Activated CD4-positive, CD25-positive, alpha-beta regulatory T cell treated with anti-CD3 and anti-CD28 coated beads, Interleukin-2, amount 50 U/mL, for 72 hours (primary cell): ENCODE measurements around the gene CTNNBL1.

Experiments used
- DNase-seq: peaks from one replicate; pipeline ENCODE4 v3.0.0; 2021

CTNNBL1 gene

DNA sequence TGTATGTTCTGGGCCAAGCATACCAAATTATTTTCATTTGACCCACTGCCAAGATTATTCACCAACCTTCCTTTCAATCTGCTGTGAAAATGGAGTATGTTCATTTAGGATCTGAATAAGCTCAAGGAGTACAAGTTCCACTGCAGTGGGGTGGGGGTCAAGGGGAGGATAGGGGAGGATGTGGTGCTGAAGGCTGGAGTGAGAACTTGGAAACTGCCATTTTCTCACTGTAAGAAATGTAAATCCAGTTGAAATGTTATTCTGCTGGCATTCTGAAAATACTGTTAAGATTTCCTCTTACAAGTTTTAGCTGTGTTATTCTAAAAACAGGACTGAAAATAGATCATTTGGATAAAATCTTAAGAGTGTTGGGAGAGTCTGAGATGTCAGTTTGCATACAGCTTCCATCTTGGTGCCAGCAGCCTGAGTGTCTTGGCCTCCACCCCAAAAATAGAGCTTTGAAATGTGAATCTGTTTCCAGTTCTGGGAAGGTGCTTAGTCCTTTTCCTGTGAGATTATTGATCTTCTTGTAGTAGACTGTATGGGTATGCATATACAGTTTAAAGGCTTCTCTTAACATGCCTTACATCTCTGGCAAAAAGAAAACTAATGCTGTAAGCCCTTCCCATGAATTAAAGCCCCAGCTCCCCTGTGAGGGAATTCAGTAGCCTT, 84.3 kb downstream of the CTNNBL1 start:
- no peak for DNase-seq

GRCh38 chr20:37781626-37782025, 87.8 kb downstream of the CTNNBL1 start:
- no peak for DNase-seq

- DNase-seq, result no peak
These were observed 92.2 kb downstream of the CTNNBL1 start for GRCh38 chr20:37786043-37786442.

DNA sequence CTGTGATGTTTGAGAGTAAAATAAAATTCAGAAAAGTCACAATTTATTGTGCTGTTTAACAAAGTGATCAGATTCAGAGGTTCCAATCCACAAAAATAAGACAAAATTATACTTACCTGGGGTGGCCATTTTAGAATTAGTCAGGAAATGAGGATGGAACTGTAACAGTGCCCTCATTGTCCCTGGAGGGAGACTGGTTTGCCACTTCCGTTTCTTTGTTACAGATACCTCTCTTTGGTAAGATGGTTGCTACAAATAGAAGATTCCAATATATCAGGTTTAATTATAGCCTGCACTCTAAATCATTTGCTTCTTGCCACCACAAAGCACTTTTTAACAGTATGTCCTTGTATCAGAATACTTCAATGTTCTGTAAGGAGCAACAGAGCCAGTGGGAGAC, 95.6 kb downstream of the CTNNBL1 start:
- DNase-seq, result no peak

GRCh38 chr20:37790900-37791299, 97.1 kb downstream of the CTNNBL1 start:
- no peak for DNase-seq

GRCh38 chr20:37796121-37796520, 102.3 kb downstream of the CTNNBL1 start:
- DNase-seq, result no peak

GRCh38 chr20:37796733-37797132, 102.9 kb downstream of the CTNNBL1 start:
- no peak for DNase-seq

DNA sequence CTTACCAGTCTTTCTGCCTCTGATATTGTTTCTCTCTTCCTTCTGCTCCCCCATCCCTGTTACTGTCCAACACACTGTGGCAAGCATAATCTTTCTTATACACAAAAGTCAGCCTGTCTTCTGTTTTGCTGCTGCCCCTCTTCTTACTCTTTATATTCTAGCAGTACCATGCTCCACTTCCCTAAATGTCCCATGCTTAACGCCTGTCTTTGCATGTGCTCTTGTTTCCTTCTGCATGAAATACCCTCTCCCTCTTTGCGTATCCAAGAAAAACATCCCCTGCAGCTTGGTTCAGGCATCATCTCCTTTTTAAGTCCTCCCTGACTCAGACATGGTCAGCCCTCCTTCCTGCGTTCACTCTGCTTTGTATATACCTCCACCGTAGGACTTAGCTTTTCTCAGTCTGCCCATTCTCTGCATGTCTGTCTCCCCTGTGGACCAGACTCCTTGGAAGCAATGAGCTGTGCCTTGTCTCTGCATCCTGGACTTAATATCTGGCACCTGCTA, 103.9 kb downstream of the CTNNBL1 start:
- DNase-seq, result no peak

DNA sequence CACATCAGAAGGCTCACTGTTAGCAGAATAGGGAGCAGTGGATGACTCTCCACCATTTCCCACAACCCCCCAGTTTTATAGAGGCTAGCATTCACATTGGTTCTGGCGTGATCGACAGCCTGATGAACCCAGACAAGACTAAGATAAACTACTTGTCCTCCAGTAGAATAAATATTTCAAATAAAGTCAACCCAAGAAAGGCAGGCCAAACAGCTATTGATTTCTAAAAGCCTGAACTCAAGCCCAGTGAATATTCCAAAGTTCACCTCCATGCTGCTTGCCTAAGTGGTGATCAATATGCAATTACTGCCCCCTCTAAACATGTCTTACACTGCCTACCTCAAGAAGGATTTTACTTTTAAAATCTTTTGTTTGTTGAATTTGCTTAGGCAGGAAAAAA, 104.5 kb downstream of the CTNNBL1 start:
- no peak for DNase-seq

DNA sequence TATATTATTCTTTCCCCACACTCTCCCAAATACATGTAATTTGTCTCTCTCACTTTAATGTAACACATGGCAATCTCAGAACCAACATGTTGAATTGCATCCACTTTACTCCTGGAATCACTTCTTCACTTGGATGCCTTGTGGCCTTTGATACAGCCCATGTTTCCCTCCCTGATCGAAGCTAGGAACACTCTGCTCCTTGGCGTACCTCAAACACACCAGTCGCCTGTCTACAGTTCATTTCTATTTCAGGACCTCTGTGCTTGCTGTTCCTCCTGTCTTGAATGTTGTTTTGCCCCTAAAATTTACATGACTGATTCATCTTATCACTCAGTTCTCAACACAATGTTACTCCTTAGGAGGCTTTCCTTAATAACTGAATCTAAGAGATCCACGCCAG, 106.8 kb downstream of the CTNNBL1 start:
- DNase-seq, result no peak

- DNase-seq, result no peak
These were observed 108.1 kb downstream of the CTNNBL1 start for GRCh38 chr20:37801921-37802320.

DNA sequence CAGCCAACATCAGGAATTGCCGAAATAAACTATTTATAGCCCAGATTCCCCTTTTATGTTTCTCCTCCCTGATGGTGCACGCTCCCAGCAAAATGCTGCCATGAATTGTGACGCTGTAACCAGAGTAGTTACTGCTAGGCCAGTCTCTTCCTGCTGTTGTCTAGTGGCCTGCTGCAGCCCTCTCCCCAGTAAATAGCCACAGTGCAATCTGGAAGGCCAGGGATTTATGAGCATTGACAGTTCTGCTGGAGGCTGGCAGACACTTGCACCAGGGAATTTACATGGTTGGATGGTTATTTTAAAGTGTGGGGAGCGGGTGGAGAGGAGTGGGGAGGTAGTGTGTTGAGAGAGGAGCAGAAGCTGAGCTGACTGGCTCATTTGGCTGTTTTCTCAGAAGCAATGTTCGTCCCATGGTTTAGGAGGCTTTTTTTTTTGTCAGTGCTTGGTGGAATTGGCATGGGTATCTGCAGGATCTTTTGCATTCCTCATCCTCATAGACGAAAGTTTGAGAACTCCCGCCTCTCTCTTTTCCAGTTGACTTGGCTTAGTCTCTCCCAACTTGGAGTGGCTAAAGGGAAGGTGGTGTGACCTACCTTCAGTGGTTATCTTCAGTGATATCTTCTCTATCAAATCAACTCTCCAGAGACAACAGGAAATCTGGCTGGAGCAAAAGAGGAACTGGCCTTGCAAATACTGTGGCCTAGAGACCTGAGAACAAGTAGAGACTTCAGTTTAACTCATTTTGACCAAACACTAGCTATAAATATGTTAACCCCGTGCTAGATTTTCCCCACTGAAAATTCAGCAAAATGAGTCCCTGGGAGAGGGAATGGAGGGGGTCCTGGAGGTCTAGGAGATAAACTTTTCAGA, 109.8 kb downstream of the CTNNBL1 start:
- DNase-seq, result no peak

- no peak for DNase-seq
These were observed 111.0 kb downstream of the CTNNBL1 start for GRCh38 chr20:37804584-37805566.

GRCh38 chr20:37807471-37808232, 113.8 kb downstream of the CTNNBL1 start:
- no peak for DNase-seq

DNA sequence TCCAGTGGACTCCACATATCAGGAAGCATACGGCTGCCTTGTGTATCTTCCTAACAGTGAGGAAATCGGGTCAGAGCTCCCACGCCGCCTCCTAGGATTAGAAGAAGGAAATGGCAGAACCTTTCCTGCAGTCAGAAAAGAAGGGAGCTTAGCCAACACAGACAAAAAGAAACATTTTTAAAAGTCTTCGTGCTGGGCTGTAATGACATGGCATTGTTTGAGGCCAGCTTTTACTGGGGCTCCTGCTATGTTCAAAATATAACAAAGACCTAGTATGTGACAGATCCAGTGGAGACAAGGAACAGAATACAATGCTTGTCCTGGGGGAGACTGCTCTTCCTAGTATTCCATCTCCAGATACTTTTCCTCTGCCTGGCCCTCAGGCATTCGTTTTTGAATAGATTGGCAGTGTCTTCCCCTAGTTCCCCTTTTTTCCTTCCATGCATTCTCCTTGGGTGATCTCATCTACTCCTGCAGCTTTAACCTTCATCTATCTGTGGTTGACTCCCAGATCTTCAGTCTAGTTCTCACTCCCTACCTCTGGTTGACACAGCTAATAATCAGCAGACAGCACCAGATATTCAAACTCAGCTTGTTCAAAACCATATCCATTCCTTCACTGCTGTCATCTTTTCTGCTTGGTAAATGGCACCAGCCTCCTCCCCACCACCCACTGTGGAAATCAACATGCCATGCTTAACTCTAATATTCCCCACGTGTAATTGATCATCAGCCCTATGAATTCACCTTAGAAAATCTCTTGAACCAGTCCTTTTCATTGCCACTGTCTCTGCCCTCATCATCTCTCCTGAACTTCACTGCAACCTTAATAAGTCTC, 114.6 kb downstream of the CTNNBL1 start:
- DNase-seq, result no peak

- no peak for DNase-seq
These were observed 116.2 kb downstream of the CTNNBL1 start for GRCh38 chr20:37810027-37810426.

DNA sequence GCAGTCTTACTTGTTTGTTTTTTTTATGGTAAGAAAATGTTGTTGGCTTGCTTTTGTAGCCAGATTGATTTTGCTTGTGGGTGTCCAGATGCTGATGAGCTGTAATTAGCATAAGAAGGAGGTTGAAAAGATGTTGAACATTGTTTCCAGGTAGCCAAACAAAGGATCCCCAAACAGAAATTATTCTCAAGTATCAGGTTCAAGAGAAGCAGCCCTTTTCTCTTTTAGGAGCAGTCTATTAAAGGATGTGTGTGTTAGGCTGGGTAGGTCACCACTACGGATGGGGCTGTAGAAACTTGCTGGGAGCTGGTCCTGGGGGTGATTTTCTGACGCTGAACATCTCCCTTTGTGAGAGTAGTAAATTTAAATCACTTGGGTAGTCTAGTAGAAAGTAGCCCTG, 122.2 kb downstream of the CTNNBL1 start:
- DNase-seq, result no peak

GRCh38 chr20:37816726-37817125, 122.9 kb downstream of the CTNNBL1 start:
- no peak for DNase-seq

DNA sequence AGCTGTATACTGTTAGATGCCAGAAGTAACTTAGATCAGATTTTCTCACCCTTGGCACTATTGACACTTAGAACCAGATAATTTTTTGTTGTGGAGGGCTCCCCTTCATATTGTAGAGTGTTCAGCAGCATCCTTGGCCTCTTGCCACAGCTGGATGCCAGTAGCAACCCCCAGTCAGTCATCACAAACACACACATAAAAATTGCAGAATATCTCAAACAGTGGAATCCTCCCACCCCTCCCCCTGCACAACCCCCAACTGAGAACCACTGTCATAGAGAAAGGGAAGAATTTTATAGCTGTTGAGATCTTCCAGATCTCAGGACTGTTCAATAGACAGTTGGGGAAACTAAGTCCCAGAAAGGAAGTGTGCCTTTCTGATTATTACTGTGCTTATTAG, 127.9 kb downstream of the CTNNBL1 start:
- no peak for DNase-seq

DNA sequence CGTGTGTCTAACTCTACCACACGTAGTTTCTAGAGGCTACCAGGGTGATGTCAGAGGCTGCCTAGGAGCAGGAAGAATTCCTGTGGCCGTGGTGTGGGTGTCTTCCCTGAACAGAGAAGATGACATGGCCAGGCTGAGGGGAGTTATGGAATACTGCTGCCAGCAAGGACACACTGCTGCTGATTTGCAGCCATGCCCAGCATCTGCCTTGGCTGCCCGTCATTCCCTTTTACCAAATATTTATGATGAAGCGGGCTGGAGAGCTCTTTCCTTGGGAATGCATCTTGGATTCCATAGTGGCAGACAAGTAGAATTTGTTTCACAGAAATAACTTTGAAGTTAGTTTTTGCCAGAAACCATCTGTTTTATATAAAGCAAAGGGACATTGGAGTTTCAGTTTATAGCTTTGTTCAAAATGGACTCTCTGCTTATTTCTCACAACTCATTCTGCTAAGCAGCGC, 128.3 kb downstream of the CTNNBL1 start:
- no peak for DNase-seq
